ENCODE data around the gene ZNF554.

Gene ZNF554

DNA sequence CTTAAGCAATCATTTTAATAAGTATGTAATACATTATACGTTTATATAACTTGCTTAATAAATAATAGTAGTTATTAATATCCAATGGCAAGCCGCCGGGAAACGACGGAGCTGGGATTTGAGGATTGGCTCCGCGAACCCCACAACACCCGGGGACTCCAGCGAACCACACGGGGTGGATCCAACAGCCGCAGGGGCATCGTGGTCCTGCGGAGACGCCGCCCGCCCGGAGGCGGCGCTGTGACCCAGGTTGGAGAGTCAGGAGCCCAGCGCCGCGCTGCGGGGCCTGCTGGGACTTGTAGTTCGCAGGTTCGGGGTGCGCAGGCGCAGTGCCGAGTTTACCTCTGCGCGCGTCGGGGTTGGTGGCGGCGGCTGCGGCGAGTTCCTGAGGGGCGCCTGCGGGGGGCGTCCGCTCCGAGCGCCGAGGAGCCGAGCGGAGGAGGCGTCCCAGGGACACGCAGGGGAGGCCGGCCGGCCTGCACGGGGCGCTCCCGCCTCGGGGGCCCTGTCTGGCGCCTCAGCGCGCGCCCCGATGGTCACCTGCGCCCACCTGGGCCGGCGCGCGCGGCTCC, at the start of gene ZNF554:
Gene ZNF554 (plus strand): TSS at position 329 of the 572 bp plus-strand sequence. CDS start 204 bp downstream, at position 533.
- peak; percentile 92 to 98 for DNase-seq

DNA sequence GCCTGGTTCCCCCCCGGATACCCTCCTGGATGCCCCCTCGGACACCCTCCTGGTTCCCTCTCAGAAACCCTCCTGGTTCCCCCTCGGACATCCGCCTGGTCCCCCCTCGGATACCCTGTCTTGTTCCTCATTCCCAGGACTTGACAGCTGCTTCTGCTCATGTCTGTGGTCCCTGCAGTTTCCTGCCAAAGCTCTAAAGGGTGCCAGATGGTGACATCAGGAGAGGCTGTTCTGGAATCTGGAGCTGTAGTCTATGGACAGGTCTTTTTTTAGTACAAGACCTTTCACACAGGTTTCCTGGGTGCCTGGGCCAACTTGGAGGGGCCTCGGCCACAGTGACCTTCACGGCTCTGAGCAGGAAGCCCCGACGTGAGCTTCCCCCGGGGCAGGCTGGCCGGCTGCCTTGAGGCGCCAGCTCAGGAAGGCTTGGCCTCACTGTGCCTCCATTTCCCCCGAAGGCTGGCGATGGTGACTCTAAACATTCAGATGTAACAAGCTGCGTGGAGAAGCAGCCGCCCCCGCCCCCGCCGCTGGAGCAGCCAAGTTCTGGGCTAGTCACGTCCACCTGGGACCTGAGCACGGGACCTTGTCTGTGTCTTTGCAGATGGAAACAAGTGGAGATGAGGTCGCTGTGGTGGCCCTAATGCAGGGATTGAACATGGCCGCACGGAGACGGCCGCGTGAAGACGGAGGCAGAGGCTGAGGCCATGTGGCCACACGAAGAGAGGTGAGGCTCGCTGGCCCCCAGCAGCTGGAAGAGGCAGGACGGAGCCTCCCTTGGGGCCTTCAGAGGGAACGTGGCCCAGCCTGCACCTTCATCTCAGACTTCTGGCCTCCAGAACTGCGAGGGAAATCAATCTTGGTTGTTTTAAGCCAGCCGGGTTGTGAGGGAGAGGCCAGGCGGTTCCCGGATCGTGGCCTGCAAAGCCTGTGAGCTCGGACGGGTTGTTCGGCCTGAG, 49.3 kb upstream of the ZNF554 start:
- peak in 1 of 2 experiments; percentile 39 for DNase-seq

DNA sequence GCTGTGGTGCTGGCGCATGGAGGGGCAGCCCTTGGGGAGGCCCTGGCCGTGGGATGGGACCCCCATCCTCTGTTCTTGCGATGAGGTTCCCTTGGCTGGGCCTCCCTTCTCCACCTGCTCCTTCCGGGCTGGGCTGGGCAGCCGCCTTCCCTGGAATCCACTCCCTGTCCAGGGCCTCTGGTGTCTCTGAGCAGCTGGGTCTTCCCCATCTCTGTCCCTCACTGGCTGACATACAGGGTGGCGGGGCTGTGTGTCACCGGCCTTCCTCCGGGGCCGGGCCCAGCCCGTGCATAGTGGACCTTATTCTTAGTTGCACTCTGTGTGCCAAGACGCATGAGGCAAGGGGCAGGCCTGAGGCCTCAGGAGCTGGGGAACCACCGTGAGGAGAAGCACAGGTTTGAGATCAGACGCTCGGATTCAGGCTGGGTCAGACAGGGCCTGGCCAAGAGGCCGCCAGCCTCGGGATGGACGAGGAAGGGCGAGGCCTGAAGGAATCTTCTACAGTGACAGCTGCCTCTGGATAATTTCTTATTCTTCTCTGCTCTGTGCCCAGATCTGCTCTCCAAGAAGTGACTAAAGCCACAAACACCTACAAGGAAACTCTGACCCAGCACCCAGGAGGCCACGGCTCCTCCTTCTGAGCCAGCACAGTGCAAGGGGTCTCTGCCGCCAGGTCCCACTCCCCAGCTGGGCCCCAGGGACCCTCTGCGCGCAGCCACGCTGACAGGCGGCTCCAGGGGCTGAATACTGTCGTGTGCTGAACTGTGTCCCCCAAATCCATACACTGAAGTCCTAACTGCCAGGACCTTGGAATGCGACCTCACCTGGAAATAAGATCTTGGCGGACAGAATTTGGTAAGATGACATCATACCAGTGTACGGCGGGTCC, 47.6 kb upstream of the ZNF554 start:
- no peak for DNase-seq

DNA sequence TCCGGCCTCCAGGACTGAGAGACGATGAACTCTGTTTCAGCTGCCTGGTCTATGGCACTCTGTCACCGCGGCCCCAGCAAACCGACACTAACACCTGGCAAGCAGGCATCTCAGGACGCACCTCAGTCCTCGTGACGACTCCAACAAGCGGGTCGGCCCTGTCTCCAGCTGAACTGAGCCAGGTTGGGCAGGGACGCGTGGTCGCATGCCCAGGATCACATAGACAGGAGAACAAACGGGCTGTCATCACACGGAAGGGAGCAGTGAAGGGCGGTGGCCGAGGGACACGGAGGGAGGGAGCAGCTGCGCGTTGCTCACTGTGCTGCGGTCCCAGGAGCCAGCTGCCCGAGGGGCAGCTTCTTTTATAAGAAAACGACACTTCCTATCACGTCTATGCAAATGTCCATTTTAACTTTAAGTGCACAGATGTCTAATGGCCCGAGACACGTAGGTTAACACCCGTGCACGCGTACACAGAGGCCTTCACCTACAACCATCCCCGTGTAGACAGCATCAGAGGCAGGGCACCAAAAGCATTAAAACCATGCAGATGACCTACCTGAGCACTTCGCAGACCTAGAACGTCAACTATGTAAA, 45.5 kb upstream of the ZNF554 start:
- DNase-seq = no peak

DNA sequence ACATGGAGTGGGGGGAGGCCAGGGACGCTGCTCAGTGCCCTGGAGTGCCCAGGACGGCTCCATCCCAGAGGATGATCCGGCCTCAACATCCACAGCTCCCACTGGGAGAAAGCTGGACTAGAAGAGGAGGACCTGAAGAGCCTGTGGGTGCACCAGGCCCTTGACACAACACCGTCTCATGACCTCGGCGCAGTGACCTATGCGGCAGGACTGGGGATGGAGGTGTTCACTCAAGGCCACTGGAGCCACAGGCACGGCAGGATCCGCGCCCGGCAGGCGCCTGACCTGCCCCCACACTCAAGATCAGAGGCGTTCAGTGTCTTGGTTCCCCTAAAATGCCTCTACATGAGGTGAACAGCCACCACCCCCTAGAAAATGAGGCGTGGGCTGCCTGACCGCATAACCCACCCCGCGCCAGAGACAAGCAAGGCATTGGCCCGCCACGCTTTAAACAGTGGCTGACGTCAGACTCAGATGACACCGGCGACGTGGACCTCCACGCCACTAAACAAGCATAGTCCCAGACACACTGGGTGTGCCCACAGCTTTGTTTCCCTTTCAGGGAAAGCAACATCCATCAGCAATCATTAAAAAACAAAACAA, 44.6 kb upstream of the ZNF554 start:
- no peak for DNase-seq

DNA sequence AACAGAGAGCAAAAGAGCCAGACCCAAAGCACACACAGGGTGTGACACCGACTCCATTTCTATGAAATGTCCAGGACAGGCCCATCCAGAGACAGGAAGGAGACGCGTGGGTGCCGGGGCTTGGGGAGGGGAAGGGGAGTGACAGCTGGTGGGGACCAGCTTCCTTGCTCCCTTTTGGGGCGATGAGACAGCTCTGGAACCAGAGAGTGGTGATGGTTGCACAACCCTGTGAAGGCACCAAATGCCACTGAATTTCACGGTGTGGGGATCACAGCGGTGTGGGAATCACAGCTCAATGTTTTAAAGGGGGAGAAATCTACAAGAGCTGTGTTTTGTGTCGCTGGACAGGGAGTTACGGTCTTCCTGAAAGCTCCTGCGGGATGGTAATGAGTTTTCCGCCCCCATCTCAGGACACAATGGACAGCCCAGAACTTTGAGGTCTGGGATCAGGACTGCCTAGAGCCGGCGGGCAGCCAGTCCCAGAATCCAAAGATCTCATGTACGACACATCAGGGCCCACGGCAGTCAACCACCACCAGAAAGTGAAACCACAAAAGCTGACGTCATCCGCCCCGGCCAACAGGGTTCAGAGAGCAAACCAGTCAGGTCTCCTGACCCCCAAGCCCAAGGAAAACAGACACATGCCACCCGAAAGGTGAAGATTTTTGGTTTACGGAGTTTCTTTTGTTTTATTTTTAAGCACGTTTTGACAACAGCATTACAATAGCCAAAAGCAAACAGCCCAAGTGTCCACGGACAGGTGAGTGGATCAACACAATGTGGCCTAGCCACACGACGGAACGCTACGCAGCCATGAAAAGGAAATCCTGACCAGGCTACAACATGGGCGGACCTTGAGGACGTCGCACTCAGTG, 43.9 kb upstream of the ZNF554 start:
- no peak for DNase-seq

DNA sequence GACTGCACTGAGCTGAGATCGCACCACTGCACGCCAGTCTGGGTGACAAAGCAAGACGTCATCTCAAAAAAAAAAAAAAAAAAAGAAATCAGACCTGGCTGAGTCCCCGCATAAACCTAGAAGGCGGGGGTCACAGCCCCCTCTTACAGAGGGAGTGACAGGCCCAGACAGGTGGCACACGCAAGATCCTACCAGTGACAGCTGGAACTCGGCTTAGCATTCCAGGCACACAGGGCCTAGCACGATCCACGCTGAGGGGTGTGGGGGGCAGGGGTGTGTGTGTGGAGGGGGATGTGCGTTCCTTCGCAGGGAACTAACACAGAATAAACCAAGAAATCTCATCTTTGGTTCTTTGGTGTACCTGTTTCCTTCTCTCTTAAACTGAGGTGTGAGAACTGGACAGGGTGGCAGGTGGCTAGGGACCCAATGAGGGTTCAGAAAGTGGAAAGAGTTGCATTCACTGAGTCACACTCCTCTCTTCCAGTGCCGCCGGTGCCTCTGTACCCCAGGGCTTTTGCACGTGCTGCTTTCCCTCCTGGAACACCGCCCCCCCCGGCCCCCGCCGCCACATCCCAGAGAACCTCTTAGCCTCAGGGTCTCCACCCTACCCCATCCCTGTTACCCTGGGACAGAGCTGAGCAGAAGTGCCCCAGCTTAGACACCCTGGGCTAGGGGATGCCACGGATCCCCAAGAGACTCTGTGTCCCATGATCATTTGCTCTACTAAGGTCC, 41.5 kb upstream of the ZNF554 start:
- DNase-seq = peak; percentile 69 to 83

DNA sequence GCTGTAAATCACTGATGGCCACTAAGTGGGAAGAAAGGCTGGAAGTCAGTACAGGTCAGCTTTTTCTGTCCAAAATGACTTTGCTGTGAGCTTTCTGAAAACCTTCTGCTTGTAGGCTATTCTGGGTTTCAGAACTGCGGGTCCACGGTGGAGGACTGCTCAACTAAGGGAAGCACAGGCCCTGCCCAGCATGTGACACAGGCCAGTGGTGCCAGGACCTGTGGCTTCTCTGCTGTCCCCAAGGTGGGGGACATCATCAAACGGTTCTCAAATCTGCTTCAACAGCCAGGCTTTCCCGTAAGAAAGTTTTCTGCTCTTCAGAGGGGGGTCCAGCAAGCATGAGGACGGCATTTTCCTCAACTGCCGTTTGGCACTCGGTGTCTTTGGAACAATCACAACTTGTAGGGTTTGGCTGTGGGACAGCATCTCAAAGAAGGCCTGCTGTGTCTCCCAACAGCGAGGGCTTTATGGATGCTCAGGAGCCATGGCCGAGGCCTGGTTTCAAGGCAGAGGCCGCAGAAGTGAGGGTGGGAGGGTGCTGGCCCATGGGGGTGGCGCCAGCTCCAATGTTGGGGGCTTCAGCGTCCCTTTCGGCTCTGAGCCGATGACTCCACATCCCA, 40.4 kb upstream of the ZNF554 start:
- no peak for DNase-seq

DNA sequence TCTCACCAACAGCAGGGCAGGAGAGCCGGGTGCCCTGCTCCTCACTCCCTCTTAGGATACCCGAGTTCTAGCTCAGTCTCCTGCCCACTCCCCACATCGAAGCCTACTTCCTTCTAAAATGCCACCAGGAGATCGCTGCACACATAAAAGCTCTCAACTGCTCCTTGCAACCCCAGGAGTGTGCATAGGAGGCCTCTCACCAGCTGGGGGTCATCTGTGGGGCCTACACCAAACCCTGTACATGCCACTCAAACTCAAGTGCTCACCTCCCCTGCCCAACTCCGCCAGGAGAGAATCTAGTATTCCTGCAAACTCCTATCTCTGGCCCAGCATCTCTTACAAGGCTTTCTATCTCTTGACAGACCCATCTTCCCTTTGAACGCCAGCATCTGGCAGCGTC, 39.4 kb upstream of the ZNF554 start:
- no peak for DNase-seq

DNA sequence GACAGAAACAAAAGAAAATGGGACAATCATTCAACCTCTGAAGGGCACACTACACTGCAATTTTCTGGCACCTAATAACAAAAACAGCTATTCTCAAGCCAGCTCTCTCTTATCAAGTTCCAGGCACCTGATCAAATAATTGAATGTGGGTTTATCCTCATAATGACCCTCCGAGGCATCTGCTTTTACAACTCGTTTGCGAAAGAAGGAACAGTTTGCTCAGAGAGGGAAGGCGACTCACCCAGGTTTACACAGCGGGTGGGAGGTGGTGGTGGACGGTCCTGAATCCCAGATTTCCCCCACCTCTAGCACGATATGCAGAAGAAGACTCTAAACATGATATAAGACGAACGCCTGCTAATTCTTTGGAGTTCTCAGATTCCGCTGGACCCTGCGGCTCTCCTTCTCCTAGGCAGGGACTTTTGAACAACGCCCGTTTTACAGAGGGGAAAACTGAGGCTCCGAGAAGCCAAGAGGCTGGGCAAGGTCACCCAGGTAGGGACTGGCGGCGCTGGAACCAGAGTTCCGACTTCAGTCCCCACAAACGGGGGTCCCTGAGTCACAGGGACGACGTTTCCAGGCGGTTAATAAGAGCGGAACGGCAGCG, 37.2 kb upstream of the ZNF554 start:
- DNase-seq = no peak

DNA sequence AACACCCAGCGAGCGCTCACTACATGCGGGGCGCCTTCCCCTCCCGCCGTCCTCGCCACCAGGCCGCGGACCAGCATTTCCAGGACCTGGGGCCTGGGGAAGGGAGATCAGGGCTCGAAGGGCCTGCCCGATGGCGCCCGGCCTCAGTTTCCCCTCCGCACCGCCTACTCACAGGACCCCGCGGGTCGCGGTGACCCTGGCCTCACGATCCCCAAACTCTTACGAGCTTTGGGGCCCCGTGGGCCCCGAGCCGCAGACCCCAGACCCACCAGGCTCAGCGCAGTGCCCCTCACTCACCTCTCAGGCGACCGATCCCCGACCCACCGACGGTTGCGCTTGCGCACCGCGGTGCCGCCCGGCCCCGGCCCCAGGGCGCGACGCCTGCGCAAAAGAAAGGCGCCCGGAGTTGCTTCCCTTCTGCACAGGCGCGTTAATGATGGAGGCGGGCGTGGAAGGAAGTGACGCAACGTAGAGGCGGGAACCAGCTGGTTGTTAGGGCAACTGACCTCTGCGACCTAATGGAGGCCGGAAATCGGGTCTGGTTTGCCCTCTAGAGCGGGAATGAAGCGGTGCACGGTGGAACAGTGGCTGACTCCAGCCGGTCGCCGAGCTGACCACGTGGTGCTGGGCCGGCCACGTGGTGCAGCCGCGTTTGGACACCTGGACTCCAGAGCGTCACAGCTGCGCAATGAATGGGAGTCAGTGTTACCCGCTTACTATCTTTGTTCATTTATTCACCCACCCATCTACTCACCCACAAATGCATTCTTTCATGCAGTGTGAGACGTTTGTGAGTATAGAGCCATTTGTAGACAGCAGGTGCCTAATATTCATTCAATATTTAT, 36.5 kb upstream of the ZNF554 start, which contains the start of gene SGTA:
Gene SGTA (minus strand): TSS at position 338 of the 845 bp plus-strand sequence. CDS start 14,205 bp downstream, outside the sequence.
- DNase-seq = peak; percentile 99 to 100

DNA sequence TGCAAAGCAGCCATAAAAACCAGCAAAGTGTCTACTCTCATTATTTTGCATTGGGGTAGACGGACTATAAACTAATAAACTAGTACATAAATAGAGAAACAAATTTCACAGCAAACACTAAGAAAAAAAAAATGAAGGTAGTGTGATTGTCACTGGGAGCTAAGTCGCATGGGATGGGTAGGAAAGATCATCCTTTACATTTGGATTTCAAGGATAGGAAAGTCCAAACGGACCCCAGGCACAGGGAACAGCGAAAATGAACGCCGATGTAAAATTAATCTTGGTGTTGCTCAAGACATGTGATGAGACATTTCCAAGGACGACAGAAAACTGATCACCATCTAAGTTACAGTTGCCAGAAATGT, 35.9 kb upstream of the ZNF554 start:
- DNase-seq = no peak

DNA sequence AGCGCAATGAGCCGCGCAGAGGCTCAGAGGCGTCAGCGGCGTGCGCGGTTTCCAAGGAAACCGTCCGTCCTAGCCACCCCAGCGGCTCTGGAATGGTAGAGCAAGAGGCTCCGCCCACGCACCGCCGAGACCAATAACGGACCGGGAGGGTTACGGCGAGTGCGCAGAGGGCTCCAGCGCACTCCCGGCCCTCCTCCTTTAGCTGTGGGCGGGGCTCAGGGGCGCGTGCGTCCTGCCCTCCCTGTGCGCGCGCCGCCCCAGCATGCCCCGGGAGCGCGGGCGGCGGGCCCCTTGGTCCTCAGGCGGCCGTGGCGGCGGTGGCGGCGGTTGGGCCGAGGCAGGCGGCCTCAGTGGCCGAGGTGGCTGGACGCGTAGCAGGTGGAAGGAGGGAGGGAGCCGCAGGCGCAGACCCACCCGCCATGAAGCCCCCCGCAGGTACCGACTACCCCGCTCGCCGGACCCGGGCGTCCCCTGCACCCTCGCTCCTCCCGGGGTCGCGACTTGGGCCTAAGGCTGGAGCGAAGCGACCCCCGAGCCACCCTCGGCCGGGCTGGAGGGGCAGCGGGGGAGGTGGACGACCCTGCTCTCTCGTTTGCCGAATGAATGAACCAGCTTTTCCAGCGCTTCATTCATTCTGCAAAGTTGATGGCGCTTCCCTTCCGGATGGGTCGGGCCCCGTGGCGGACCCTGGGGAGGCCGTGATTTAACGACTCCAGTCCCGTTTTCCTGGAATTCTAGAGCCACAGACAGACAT, 34.2 kb upstream of the ZNF554 start, which contains the start of gene THOP1:
Gene THOP1 (plus strand): TSS at position 260 of the 754 bp plus-strand sequence. CDS start 160 bp downstream, at position 420.
- DNase-seq = peak; percentile 99

DNA sequence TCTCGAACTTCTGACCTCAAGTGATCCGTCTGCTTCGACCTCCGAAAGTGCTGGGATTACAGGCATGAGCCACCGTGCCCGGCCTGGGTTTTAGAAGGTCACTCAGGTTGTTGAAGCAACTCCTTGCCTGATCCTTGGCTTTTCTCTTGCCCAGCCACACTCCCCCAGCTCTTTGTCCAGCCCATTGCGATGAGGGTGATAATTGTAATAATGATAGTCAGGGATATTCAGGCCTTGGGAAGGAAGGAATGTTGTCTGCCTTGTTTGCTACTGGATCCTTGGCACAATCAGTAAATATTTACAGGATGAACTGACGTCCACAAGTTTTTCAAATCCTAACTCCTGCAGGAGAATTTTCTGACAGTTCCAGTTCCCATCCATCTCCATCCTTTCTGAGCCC, 32.6 kb upstream of the ZNF554 start:
- DNase-seq = no peak

DNA sequence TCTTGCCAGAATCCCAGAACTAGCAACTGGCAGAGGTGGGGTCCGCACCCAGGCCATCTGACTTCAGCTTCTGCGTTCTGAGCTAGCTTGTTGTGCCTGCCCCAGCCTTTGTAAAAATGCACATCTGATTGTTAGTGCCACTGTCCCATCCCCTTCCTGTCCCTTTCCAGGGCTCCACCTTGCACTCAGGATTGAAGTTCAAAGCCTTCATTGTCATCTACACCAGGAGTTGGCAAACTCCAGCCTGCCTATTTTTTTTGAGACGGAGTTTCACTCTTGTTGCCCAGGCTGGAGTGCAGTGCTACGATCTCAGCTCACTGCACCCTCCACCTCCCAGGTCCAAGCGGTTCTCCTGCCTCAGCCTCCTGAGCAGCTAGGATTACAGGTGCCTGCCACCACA, 31.4 kb upstream of the ZNF554 start:
- DNase-seq = no peak

DNA sequence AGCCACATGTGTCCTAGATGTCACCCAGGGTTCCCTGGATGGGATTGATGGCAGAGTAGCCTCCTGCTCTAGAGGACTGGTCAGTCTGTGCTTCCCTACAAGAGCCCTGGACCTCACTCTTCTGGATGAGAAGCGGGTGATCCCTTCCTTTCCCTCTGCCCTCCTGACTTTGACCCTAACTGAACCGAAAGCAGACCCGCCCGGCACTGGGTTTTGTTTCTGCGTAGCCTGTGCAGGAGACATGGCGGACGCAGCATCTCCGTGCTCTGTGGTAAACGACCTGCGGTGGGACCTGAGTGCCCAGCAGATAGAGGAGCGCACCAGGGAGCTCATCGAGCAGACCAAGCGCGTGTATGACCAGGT, 29.5 kb upstream of the ZNF554 start:
- no peak for DNase-seq

DNA sequence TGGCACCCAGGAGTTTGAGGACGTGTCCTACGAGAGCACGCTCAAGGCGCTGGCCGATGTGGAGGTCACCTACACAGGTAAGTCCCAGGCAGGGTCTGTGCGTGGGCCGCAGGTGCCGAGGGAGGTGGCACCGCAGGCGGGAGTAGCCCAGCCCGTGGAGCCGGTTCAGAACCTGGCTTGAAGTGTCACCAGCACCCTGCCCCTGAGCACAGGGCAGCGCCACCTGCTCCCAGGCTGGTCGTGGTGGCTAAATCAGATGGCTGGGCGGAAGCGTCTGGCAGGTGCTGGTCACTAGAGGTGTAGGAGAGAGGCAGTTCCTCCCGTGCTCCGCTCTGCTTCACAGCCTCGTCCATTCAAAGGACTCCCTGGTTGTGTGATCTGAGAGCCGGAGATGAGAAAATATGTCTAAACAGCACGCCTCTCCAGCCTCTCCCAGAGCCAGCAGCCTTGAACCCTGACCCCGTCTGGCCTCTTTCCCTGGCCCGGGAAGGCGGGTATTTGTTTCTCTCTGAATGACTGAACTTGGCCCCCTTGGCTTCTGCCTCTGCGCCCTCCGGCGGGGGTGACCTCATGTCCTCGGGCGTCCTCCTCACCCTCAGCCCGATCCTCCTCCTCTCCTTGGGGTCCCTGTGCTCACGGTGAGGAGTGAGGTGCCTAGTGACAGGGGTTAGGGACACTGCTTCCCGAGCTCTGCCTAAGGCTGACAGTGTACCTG, 29.0 kb upstream of the ZNF554 start:
- DNase-seq = no peak
